HCT116 (cell line): Measurements from ENCODE around the gene EEF1AKMT4.

Experiments used
- ATF3 ChIP-seq: IDR thresholded peaks from 2 replicates; pipeline ENCODE4 v1.6.1; 2012
- CEBPB ChIP-seq: IDR thresholded peaks from 2 replicates; pipeline ENCODE4 v1.6.1; 2012; ENCODE audit warnings: low read depth
- CTCF ChIP-seq, 3 experiments: fragments of 200-600 bp in 1 of 3; sonication (generic) in 1 of 3; IDR thresholded peaks in 2 of 3; conservative IDR thresholded peaks in 1 of 3; 2 replicates each; pipeline ENCODE4 v1.5.1; 2012 to 2017; ENCODE audit warnings: low read depth in 2 of 3, low read length in 2 of 3, antibody characterized with exemption in 1 of 3, borderline replicate concordance in 1 of 3, control low read depth in 1 of 3, mild to moderate bottlenecking in 1 of 3, mixed read lengths in 1 of 3, mixed run types in 1 of 3, moderate library complexity in 1 of 3; ENCODE audit not compliant: insufficient read depth in 1 of 3
- ELF1 ChIP-seq: IDR thresholded peaks from 2 replicates; pipeline ENCODE4 v1.6.1; 2012; ENCODE audit warnings: low read depth, borderline replicate concordance
- EZH2phosphoT487 ChIP-seq: fragments of 200-600 bp; IDR thresholded peaks from 2 replicates; pipeline ENCODE4 v1.6.1; 2018; ENCODE audit warnings: antibody characterized with exemption, borderline replicate concordance
- FOSL1 ChIP-seq: IDR thresholded peaks from 2 replicates; pipeline ENCODE4 v1.6.1; 2012; ENCODE audit warnings: low read depth
- POLR2A ChIP-seq: IDR thresholded peaks from 2 replicates; pipeline ENCODE4 v1.7.0; 2011; ENCODE audit warnings: borderline replicate concordance; ENCODE audit not compliant: insufficient read depth, insufficient read length; ENCODE audit errors: extremely low read depth
- REST ChIP-seq: IDR thresholded peaks from 2 replicates; pipeline ENCODE4 v1.6.1; 2012; ENCODE audit warnings: low read depth
- SIN3A ChIP-seq: IDR thresholded peaks from 2 replicates; pipeline ENCODE4 v1.6.1; 2012; ENCODE audit warnings: low read depth
- TCF7L2 ChIP-seq: IDR thresholded peaks from 2 replicates; pipeline ENCODE4 v1.7.0; 2011; ENCODE audit warnings: borderline replicate concordance, inconsistent platforms; ENCODE audit not compliant: insufficient read depth, insufficient read length; ENCODE audit errors: extremely low read depth

- TF ChIP-seq TCF7L2 (no peak), SIN3A (no peak), CTCF (IDR thresholded peaks at IDR 0.05 in 2 of 3, conservative IDR thresholded peaks at IDR 0.05 in 1 of 3; ENCODE audit: borderline replicate concordance in 1 of 3, insufficient read depth in 1 of 3, low read depth in 2 of 3, low read length in 2 of 3) (no peak), REST (no peak), ELF1 (no peak), ATF3 (no peak), EZH2phosphoT487 (no peak), FOSL1 (no peak), CEBPB (no peak), POLR2A (no peak)
Measured at GRCh38 chr3:184283681-184284080, 34.2 kb downstream of the EEF1AKMT4 start.
